AG09319 (cell line): ENCODE measurements around the gene NDUFC1.
"Not testable (repeated sequence)": the region's sequence is repeated elsewhere in the genome, so short reads cannot be mapped to it uniquely, and the experiment has no call there.

ENCODE experiments used
- DNase-seq: peaks from one replicate; pipeline ENCODE4 v3.0.0-alpha.2; 2010; ENCODE audit warnings: low read depth; ENCODE audit errors: extremely low read depth
- TF ChIP-seq, protein P1 (sequence below): IDR thresholded peaks from 2 replicates; pipeline ENCODE4 v1.5.1; 2011; ENCODE audit warnings: low read depth, mild to moderate bottlenecking, inconsistent platforms, low read length, moderate library complexity

Gene NDUFC1

DNA sequence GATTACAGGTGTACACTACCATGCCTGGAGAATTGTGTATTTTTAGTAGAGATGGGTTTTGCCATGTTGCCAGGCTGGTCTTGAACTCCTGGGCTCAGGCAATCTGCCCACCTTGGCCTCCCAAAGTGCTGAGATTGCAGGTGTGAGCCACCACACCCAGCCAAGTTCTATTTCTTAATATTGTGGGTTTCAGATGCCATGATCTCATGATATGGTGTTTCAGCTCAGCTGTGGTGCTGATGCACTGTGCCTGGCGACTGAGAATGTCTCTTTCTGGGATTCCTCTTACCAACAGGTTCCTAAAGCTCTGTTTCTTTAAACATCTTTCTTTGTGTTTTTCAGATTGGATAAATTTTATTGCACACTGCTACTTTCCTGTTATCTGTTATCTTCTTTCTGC is 17.3 kb upstream of the NDUFC1 start:
- DNase-seq: no peak
- TF ChIP-seq, protein P1, sequence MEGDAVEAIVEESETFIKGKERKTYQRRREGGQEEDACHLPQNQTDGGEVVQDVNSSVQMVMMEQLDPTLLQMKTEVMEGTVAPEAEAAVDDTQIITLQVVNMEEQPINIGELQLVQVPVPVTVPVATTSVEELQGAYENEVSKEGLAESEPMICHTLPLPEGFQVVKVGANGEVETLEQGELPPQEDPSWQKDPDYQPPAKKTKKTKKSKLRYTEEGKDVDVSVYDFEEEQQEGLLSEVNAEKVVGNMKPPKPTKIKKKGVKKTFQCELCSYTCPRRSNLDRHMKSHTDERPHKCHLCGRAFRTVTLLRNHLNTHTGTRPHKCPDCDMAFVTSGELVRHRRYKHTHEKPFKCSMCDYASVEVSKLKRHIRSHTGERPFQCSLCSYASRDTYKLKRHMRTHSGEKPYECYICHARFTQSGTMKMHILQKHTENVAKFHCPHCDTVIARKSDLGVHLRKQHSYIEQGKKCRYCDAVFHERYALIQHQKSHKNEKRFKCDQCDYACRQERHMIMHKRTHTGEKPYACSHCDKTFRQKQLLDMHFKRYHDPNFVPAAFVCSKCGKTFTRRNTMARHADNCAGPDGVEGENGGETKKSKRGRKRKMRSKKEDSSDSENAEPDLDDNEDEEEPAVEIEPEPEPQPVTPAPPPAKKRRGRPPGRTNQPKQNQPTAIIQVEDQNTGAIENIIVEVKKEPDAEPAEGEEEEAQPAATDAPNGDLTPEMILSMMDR: no peak

DNA sequence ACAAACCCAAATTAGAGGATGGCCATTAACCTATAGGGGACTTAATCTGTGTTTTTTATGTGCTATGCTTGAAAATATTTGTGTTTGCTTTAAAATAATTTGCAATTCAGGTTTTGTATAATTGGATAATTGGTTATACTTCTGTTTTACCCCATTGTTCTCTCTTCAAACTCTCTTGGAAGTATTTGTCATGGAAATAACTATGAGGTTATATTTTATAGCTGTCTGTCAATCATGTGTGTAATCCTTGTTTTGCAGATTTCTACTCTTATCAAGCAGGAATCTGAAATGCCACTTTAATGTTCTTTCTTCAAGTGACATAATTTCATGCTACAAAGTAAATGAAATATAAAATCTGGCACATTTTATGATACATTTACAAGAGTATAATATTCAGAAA is 15.4 kb upstream of the NDUFC1 start:
- DNase-seq: no peak
- TF ChIP-seq, protein P1: no peak

DNA sequence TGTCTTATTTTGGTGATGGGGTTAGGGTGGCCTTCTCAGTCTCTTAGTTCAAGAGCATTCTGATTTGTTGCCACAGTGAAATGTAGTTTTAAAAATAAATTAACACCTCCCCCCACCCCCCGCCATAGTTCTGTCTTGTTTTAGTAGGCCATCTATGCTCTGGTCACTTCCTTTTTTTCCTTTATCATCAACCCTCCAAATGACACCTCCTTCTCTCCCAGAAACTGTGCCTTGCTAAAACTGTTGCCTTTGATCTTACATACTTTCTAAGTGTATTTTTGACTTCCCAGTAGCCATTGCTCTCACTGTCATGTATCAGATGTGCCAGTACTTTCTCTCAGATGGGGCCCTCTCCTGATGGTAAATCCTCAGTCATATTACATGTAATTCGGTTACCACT is 14.5 kb upstream of the NDUFC1 start:
- TF ChIP-seq, protein P1: no peak
- DNase-seq: no peak

DNA sequence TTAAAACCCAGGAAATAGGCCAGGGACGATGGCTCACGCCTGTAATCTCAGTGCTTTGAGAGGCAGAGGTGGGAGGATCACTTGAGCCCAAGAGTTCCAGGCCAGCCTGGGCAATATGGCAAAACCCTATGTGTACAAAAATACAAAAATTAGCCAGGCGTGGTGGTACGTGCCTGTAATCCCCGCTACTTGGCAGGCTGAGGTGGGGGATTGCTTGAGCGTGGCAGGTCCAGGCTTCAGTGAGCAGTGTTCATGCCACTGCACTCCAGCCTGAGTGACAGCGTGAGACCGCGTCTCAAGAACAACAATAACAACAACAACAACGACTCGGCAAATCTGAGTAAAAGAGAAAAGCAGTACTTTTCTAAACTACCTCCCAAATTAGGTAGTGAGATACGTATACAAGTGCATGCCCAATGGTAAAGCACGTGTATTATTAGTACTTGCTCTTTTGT is 13.0 kb upstream of the NDUFC1 start:
- TF ChIP-seq, protein P1: no peak
- DNase-seq: no peak

GRCh38 chr4:139314047-139314800 is 11.9 kb upstream of the NDUFC1 start:
- TF ChIP-seq, protein P1: no peak
- no peak for DNase-seq

- not testable (repeated sequence) for DNase-seq
Measured at GRCh38 chr4:139313414-139313813, 11.1 kb upstream of the NDUFC1 start.

DNA sequence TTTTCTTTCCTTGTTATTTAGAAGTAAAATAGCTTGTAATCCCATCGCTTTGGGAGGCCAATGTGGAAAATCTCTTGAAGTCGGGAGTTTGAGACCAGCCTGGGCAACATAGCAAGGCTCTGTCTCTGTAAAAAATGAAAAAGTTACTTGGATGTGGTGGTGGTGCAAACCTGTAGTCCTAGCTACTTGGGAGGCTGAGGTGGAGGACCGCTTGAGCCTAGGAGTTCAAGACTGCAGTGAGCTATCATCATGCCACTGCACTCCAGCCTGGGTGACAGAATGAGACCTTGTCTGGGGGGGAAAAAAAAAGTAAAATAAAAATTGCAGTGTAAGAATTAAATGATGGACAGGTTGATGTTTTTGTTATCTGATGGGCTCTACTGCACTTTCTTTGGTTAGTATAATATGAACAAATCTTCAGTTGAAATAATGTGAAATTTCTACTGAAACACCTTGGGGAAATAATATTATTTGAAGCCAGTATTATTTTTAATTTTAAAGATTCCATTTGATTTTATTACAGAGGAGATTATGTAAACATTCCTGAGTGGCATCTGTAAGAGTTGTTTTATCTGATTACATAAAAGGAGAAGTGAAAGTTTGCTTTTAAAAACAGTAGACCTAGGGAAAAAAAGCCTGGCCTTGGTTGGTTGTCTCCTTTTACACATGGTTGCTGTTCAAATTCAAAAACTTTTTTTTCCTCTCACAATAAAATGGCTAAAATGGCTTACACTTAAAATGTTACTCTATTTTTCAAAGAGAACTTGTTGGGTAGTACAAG is 10.5 kb upstream of the NDUFC1 start:
- TF ChIP-seq, protein P1: no peak
- no peak for DNase-seq
